ENCODE measurements around the gene HSBP1.

DNA sequence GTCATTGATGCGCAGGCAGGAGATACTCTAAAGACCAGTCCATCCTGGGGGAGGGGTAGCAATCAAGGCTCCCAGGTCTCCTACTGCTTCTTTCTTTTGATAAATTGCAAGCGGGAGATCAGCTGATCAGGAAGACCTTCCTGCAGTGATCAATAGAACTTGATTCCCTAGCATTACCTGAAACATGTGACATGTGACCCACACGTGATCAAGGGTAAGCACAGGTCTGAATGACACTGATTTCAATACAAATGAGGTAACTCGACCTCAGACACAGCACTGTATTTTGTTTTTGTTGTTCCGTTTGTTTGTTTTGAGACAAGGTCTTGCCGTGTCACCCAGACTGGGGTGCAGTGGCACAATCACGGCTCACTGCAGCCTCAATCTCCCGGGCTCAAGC, 51.5 kb downstream of the HSBP1 start:
- no peak for TF ChIP-seq POLR2A (IDR thresholded peaks at IDR 0.05; ENCODE audit: insufficient read depth in 1 of 2, low read depth in 2 of 2, low read length in 2 of 2)
- no peak for TF ChIP-seq PHF8 (CRISPR knock-in tag; IDR thresholded peaks at IDR 0.05)
- no peak for TF ChIP-seq ZNF138 (CRISPR knock-in tag; IDR thresholded peaks at IDR 0.05; ENCODE audit: low read depth)
- TF ChIP-seq, protein P1, sequence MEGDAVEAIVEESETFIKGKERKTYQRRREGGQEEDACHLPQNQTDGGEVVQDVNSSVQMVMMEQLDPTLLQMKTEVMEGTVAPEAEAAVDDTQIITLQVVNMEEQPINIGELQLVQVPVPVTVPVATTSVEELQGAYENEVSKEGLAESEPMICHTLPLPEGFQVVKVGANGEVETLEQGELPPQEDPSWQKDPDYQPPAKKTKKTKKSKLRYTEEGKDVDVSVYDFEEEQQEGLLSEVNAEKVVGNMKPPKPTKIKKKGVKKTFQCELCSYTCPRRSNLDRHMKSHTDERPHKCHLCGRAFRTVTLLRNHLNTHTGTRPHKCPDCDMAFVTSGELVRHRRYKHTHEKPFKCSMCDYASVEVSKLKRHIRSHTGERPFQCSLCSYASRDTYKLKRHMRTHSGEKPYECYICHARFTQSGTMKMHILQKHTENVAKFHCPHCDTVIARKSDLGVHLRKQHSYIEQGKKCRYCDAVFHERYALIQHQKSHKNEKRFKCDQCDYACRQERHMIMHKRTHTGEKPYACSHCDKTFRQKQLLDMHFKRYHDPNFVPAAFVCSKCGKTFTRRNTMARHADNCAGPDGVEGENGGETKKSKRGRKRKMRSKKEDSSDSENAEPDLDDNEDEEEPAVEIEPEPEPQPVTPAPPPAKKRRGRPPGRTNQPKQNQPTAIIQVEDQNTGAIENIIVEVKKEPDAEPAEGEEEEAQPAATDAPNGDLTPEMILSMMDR (CRISPR knock-in tag; IDR thresholded peaks at IDR 0.05), result no peak
